Amniotic epithelial cell (primary cell): Measurements from ENCODE around the gene PHAF1.

Experiments used
- DNase-seq: peaks from one replicate; pipeline ENCODE4 v3.0.0-alpha.2; 2010; ENCODE audit warnings: low read depth

Gene PHAF1

GRCh38 chr16:67180166-67180565, 70.4 kb downstream of the PHAF1 start:
- no peak for DNase-seq

- peak; percentile 87 for DNase-seq
Observed at GRCh38 chr16:67181346-67181745, 71.6 kb downstream of the PHAF1 start.

DNA sequence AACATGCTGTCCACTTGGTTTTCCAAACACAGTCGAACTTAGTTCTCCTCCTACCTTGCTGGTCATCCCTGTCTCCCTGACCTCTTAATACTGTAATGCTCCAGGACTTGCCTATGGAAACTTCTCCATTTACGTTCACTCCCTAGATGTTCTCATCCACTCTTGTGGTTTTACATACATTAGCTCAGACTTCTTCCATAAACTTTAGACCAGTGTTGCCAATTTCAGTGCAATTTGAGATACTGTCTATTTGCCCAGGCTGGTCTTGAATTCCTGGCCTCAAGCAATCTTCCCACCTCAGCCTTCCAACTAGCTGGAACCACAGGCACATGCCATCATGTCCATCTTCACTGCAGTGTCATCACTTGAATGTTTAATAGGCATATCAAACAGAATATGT, 72.5 kb downstream of the PHAF1 start:
- DNase-seq: no peak

- DNase-seq: no peak
Observed at GRCh38 chr16:67183284-67183626, 73.5 kb downstream of the PHAF1 start.

GRCh38 chr16:67183627-67184452, 74.1 kb downstream of the PHAF1 start, which contains the start of gene MATCAP1:
MATCAP1 (minus strand) TSS chr16:67183963; CDS start chr16:67180610, 3,353 bp downstream.
- peak; percentile 98 for DNase-seq

GRCh38 chr16:67184453-67184994, 74.8 kb downstream of the PHAF1 start:
- DNase-seq: no peak

GRCh38 chr16:67184995-67185650, 75.4 kb downstream of the PHAF1 start:
- peak; percentile 88 for DNase-seq

DNA sequence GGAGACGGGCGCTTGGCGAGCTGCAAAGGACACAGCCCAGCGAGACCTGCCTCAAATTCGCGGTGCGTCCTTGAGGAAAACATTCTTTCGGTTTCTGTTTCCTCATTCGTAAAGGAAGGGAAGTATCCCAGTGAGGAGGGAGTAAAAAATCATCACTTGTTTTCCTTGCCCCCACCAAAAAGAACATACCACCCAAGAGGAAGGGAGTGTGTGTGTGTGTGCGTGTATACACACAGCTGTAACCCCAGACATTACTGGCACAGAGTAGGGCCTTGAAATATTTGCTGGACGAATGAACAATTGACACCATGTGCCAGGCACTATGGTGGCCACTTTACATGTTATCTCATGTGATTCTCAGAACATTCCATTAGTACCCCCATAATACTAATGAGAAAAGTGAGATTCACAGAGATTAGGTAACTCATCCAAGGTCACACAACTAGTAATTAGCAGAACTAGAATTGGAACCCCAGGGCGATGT, 76.0 kb downstream of the PHAF1 start:
- no peak for DNase-seq

- peak; percentile 64 for DNase-seq
Observed at GRCh38 chr16:67186550-67186950, 76.8 kb downstream of the PHAF1 start.

GRCh38 chr16:67187175-67187890, 77.6 kb downstream of the PHAF1 start:
- DNase-seq: no peak

GRCh38 chr16:67188323-67188722, 78.6 kb downstream of the PHAF1 start:
- no peak for DNase-seq

DNA sequence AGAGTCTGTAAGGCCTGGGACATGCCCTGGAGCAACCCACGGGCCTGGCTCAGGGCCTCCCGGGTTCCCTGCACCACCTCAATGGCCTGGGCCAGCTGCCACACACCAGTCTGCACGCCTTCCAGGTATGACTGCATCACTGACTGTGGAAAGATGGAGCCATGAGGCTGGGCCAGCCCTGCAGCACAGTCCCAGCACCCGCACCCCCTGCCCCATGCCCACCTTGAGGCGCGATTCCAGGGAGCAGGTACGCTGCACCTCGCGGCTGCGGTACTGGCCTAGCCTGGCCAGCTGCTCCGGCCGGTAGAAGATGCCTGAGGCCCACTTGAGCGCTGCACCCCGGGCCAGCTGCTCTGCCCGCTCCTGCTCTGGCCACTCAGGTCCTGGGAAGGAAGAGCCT, 79.1 kb downstream of the PHAF1 start:
- DNase-seq: no peak

DNA sequence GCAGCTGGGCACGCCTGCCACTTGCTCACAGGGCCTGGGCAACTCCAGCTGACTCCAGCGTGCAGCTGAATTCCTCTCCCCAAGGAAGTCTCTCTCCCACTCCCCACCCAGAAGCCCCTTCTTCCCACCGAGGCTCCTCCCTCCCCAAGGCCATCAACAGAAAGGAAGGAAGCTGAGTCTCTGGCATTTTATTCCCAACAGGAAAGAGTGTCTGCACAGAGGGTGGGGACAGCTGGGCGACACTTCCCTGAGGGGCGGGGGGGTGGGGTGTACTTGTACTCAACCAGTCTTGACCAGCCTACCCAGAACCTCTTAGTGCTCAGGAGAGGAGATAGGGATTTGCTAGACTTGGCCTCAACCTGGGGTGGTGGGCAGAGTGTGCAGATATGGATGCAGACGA, 80.3 kb downstream of the PHAF1 start, which contains the start of gene EXOC3L1:
Gene EXOC3L1 (minus strand): TSS at position 96 of the 400 bp plus-strand sequence. CDS start 460 bp downstream, outside the sequence.
- no peak for DNase-seq

GRCh38 chr16:67190448-67191399, 81.0 kb downstream of the PHAF1 start:
- peak; percentile 61 for DNase-seq

DNA sequence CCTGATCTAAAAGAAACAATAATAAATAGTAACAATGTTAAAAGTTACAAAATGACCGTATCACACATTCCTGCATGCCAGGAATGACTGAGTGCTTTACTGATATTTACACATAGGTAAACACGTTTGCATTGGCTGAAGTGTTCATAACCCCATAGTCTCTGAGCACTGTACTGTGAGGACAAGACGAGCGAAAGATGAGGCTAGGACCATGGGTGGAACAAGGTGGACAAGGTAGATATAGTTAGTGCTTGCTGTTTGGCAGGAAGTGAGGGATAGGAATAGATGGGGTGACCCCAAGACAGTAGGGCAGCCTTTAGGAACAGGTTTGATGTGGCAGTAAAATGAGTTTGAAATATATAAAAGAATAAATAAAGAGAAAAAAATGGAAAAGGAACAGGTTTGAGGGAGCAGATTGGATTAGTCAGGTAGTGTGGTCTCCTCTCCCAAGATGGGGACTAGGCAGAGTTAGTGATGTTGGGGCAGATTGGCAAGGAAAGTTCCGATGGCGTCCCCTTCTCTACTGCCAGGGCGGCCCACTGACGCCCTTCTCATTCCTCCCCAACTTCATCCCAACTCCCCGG, 81.8 kb downstream of the PHAF1 start:
- DNase-seq: no peak

DNA sequence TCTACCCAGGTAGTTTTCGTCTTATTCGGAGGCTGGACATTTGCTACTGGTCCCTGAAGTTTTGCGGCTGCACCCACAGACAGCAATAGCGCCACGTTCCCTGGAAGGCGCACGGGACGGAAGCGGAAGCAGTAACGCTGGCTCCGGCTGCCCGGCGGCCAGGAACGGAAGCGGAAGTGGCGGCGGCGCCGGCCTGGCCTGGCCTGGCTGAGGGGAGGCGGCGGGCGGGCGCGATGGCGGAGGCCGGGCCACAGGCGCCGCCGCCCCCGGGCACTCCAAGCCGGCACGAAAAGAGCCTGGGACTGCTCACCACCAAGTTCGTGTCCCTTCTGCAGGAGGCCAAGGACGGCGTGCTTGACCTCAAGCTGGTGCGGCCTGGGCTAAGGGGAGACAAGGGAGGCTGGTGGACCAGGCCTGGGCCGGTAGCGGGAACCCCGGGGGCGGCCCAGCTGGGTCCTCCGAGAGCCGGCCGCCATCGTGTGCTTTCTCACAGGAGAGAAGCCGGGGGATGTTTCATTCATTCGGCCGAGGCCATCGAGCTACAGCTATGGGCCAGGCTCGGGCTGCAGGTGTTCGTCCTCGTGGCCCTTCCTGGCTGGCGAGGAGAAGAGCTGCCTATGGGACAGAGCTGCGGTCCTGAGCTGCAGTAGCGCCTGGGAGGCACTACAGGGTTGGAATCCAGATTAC, 82.4 kb downstream of the PHAF1 start, which contains the start of gene E2F4:
Gene E2F4 (plus strand): TSS at position 161 of the 687 bp plus-strand sequence. CDS start 73 bp downstream, at position 234.
- DNase-seq: peak; percentile 91

DNA sequence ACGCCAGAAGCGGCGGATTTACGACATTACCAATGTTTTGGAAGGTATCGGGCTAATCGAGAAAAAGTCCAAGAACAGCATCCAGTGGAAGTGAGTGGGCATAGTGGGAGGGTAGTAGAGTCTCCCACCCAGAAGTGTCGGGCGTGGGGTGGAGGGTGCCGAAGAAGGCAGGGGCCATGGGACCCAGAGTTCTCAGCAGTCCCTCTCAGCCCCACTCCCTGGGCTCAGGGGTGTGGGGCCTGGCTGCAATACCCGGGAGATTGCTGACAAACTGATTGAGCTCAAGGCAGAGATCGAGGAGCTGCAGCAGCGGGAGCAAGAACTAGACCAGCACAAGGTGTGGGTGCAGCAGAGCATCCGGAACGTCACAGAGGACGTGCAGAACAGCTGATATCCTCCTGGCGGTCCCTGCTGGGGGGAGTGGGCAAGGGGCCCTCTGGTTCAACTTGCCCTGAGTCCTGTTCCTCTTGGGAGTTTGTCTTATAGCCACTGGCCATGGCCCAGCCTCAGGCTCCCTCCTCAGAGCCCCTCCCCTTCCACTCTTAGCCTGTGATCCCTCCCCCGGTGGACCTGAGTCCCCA, 83.1 kb downstream of the PHAF1 start:
- DNase-seq: no peak

GRCh38 chr16:67193536-67193935, 83.8 kb downstream of the PHAF1 start:
- DNase-seq: no peak

- no peak for DNase-seq
Observed at GRCh38 chr16:67194260-67194659, 84.5 kb downstream of the PHAF1 start.

GRCh38 chr16:67195676-67196075, 85.9 kb downstream of the PHAF1 start:
- DNase-seq: no peak
